Gastrocnemius medialis (tissue), 4 donors: Measurements from ENCODE around the gene CCDC174. TPM values are rescaled to one million over a fixed set of nuclear protein-coding genes. Genes with fewer than 3 reads are reported as not detected.

ENCODE experiments used
- ATAC-seq, 2 donors: fragments of 150-250 bp; one replicate each; pipeline ENCODE4 v1.9.1; 2016
- DNase-seq, 2 donors: peaks; one replicate each; pipeline ENCODE4 v3.0.0-alpha.2; 2019
- H3K27ac ChIP-seq, 4 donors: fragments of 200-600 bp; sonication (generic); 1 replicate in 1 of 4; 2 replicates in 3 of 4; pipeline ENCODE4 v1.5.1; 2016 to 2018; ENCODE audit warnings: mild to moderate bottlenecking in 2 of 4, moderate library complexity in 1 of 4
- H3K27me3 ChIP-seq, 3 donors: fragments of 200-600 bp; sonication (generic) in 2 of 3; 1 replicate in 1 of 3; 2 replicates in 2 of 3; pipeline versions ENCODE4 v1.5.1 to v1.6.0; 2016 to 2019; ENCODE audit warnings: mild to moderate bottlenecking in 1 of 3, moderate library complexity in 1 of 3
- H3K36me3 ChIP-seq, 2 donors: fragments of 200-600 bp; sonication (generic) in 1 of 2; one replicate each; pipeline ENCODE4 v1.5.1; 2017 to 2018
- H3K4me1 ChIP-seq, 2 donors: fragments of 200-600 bp; sonication (generic) in 1 of 2; one replicate each; pipeline ENCODE4 v1.5.1; 2016 to 2017; ENCODE audit warnings: mild to moderate bottlenecking in 2 of 2
- H3K4me3 ChIP-seq, 4 donors: fragments of 200-600 bp; sonication (generic) in 3 of 4; 1 replicate in 1 of 4; 2 replicates in 3 of 4; pipeline ENCODE4 v1.5.1; 2016 to 2019; ENCODE audit warnings: mild to moderate bottlenecking in 2 of 4
- H3K9me3 ChIP-seq, 3 donors: fragments of 200-600 bp; sonication (generic) in 2 of 3; 1 replicate in 1 of 3; 2 replicates in 2 of 3; pipeline ENCODE4 v1.5.1; 2016 to 2019
- CTCF ChIP-seq, 5 experiments: fragments of 450-650 bp in 3 of 5; fragments of 200-600 bp in 2 of 5; sonication (generic) in 2 of 5; IDR thresholded peaks in 4 of 5; conservative IDR thresholded peaks in 1 of 5; 1 replicate in 4 of 5; 2 replicates in 1 of 5; pipeline ENCODE4 v1.5.1; 2016 to 2019; ENCODE audit warnings: antibody characterized with exemption in 5 of 5, mild to moderate bottlenecking in 3 of 5, moderate library complexity in 3 of 5
- POLR2A ChIP-seq, 2 donors: fragments of 450-650 bp; IDR thresholded peaks; one replicate each; pipeline ENCODE4 v1.6.1; 2017; ENCODE audit warnings: antibody characterized with exemption in 2 of 2, mild to moderate bottlenecking in 2 of 2, moderate library complexity in 2 of 2
- in situ Hi-C, 4 donors: fragments of 200-750 bp; cut with MboI; loops; one replicate each; pipeline versions ENCODE4 v1.15.0 to v1.8.0; 2017; ENCODE audit warnings: low sequenced_read_pairs in 4 of 4
- intact Hi-C: fragments of 100-400 bp; cut with DNase I; formaldehyde crosslinking; loops from one replicate; pipeline ENCODE4 v1.15.1; 2023; ENCODE audit warnings: low total_unique reads
- total RNA-seq, 4 donors: library from RNA; depleted of rRNA; stranded (reverse); fragments of >200 nt; gene quantifications; one replicate each; pipeline versions ENCODE4 v1.1.0 to v1.2.3, GENCODE V29; 2016

Gene CCDC174
- total RNA-seq, 4 donors from 2014 or later: 11.1 to 22.2 (median 14.8) TPM

DNA sequence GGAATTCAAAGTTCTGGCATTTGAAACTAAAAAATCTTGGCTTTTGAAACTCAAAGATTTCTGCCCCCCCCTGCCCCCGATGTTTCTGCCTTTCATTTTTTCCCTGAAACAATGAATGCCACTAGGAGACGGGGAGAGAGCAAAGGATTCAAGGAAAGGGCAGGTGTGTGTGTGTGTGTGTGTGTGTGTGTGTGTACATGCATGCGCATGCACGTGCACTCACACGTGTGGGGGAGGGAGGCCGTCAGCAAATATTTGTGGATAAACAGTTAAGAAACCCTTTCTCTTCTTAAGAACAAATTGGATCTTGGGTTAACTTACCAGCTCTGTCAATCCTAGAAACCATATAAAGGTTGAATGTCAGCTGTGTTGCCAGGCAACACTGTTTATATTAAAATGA is 29.2 kb upstream of the CCDC174 start:
- H3K4me1 ChIP-seq: peaks cover 0 to 7% of the 10 kb centered on the region in 2 donors
- no peaks in the 10 kb centered on the region for H3K9me3 ChIP-seq
- in situ Hi-C loops: no loop called here
- ATAC-seq: no peak
- no peak for DNase-seq
- no peak overlapping the region for H3K4me3 ChIP-seq
- peaks cover 0 to 3% (median 0%) of the 10 kb centered on the region in 3 donors for H3K27me3 ChIP-seq
- no peak overlapping the region for H3K27ac ChIP-seq
- H3K36me3 ChIP-seq: no peaks in the 10 kb centered on the region
- intact Hi-C loops: no loop called here
- no peak for TF ChIP-seq CTCF (IDR thresholded peaks at IDR 0.05 in 4 of 5, conservative IDR thresholded peaks at IDR 0.05 in 1 of 5)
- TF ChIP-seq POLR2A (IDR thresholded peaks at IDR 0.05): no peak

DNA sequence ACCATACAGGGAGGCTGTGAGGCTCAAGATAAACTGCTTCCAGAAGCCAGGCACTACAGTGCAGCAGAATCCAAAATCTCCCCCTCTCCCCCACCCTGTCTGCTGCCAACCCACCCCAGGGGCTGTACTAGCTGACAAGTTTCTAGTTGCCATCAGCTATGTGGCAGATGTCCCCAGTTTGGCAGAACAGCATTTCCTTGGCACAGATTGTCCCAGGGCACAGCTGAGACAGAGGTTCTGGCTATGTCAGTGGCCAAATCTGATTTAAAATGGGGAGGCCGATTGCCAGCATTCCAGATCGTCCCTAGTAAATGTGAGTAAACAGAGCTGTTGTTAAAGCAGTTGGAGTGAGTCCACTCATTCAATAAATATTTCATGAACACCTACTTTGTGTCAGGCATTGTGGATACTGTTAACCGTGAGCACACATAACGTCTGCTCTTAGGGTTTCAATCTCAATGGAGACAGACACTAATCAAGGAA is 28.0 kb upstream of the CCDC174 start:
- Histone ChIP-seq H3K9me3 (no peaks in the 10 kb centered on the region), H3K27me3 (no peaks in the 10 kb centered on the region), H3K36me3 (no peaks in the 10 kb centered on the region), H3K4me1 (peaks cover 0 to 7% of the 10 kb centered on the region in 2 donors), H3K4me3 (no peak overlapping the region), H3K27ac (no peak overlapping the region)
- TF ChIP-seq POLR2A (IDR thresholded peaks at IDR 0.05) (no peak), CTCF (IDR thresholded peaks at IDR 0.05 in 4 of 5, conservative IDR thresholded peaks at IDR 0.05 in 1 of 5) (no peak)
- intact Hi-C loops (no loop called here), in situ Hi-C loops (no loop called here)
- no peak for ATAC-seq
- no peak for DNase-seq

DNA sequence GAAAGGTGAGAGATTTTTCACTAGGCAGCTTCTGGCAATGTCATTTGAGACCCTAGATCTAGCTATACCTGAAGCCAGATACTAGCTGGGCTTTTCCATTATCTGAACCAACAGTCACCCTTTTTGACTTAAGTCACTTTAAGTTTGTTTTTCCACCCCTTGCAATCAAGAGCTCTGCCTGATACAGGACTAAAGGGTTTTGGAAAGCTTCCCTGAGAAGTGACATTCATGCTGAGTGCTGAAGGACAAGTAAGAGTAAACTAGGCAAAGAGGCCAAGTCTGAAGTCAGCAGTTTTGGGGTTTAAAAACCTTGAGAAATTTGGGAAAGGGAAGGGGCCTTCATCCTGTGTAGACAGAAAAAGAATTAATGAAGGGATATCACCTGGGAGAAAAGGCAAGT is 27.1 kb upstream of the CCDC174 start:
- no peak overlapping the region for H3K4me3 ChIP-seq
- no peaks in the 10 kb centered on the region for H3K36me3 ChIP-seq
- DNase-seq (no peak), ATAC-seq (no peak)
- H3K27ac ChIP-seq: no peak overlapping the region
- H3K27me3 ChIP-seq: no peaks in the 10 kb centered on the region
- in situ Hi-C loops: no loop called here
- H3K4me1 ChIP-seq: peaks cover 0 to 7% of the 10 kb centered on the region in 2 donors
- intact Hi-C loops: no loop called here
- no peak for TF ChIP-seq CTCF (IDR thresholded peaks at IDR 0.05 in 4 of 5, conservative IDR thresholded peaks at IDR 0.05 in 1 of 5)
- no peak for TF ChIP-seq POLR2A (IDR thresholded peaks at IDR 0.05)
- H3K9me3 ChIP-seq: no peaks in the 10 kb centered on the region

DNA sequence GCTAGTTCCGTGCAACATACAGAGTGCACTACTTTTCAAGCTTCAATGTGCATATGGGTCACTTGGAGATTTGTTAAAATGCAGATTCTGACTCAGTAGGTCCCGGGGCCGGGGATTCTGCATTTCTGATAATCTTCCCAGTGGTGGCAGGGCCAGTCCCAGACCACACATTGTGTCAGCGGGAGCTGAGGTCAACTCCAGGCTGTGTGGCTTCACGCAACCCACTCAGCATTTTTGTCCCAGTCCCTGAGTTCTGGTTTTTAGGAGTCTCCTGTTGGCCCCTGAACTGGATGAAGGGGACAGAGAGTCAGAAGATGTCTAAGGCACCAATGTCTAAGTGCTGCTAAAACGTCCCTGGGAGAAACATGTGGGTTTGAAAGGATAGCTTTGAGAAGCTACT is 26.1 kb upstream of the CCDC174 start:
- Histone ChIP-seq H3K27ac (no peak overlapping the region), H3K4me3 (no peak overlapping the region), H3K9me3 (no peaks in the 10 kb centered on the region), H3K4me1 (peaks cover 0 to 7% of the 10 kb centered on the region in 2 donors), H3K27me3 (no peaks in the 10 kb centered on the region), H3K36me3 (no peaks in the 10 kb centered on the region)
- DNase-seq: no peak
- in situ Hi-C loops (no loop called here), intact Hi-C loops (no loop called here)
- no peak for ATAC-seq
- TF ChIP-seq POLR2A (IDR thresholded peaks at IDR 0.05) (no peak), CTCF (IDR thresholded peaks at IDR 0.05 in 4 of 5, conservative IDR thresholded peaks at IDR 0.05 in 1 of 5) (no peak)

DNA sequence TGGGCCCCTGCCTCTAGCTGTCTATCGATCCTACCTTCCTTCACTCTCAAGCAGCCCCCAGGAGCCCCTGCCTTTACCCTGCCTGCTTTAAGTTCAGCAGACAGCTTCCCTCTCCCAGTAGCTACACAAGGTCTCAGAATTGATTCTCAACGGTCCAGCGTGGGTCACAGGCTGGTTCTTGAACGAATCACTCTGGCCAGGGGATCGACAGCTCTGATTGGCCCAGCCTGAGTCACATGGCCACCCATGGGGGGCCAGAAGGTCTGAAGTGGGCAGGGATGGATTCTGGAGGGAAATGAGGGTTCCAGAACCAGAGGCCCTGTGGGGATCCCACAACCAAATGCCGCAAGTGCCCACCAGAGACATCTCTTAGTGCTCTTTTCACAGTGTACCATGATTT is 23.7 kb upstream of the CCDC174 start:
- TF ChIP-seq POLR2A (IDR thresholded peaks at IDR 0.05) (no peak), CTCF (IDR thresholded peaks at IDR 0.05 in 4 of 5, conservative IDR thresholded peaks at IDR 0.05 in 1 of 5) (no peak)
- peaks cover 0 to 7% of the 10 kb centered on the region in 2 donors for H3K4me1 ChIP-seq
- H3K9me3 ChIP-seq: no peaks in the 10 kb centered on the region
- H3K4me3 ChIP-seq: no peak overlapping the region
- DNase-seq (no peak), ATAC-seq (no peak)
- no peaks in the 10 kb centered on the region for H3K27me3 ChIP-seq
- H3K27ac ChIP-seq: no peak overlapping the region
- in situ Hi-C loops: no loop called here
- intact Hi-C loops: no loop called here
- no peaks in the 10 kb centered on the region for H3K36me3 ChIP-seq
